GM23338 (cell line): ENCODE data around the gene ATP23.

Source experiments
- CTCF ChIP-seq, 2 experiments: fragments of 200-600 bp in 1 of 2; sonication (generic) in 1 of 2; conservative IDR thresholded peaks; 2 replicates each; pipeline versions ENCODE4 v1.5.1 to v1.6.1; 2016 to 2017; ENCODE audit warnings: antibody characterized with exemption in 2 of 2, low read depth in 2 of 2, mild to moderate bottlenecking in 2 of 2, moderate library complexity in 1 of 2
- EZH2 ChIP-seq: fragments of 200-600 bp; sonication (generic); IDR thresholded peaks from one replicate; pipeline ENCODE4 v1.8.0; 2017; ENCODE audit warnings: antibody characterized with exemption, mild to moderate bottlenecking, low read depth; ENCODE audit not compliant: unreplicated experiment
- EZH2phosphoT487 ChIP-seq: fragments of 200-600 bp; sonication (generic); IDR thresholded peaks from one replicate; pipeline ENCODE4 v1.8.1; 2018; ENCODE audit warnings: antibody characterized with exemption; ENCODE audit not compliant: unreplicated experiment
- NANOG ChIP-seq: IDR thresholded peaks from 2 replicates; pipeline ENCODE4 v1.6.1; 2016; ENCODE audit warnings: antibody characterized with exemption, borderline replicate concordance
- POLR2AphosphoS5 ChIP-seq: IDR thresholded peaks from 2 replicates; pipeline ENCODE4 v1.6.1; 2016; ENCODE audit warnings: antibody characterized with exemption, low read depth
- REST ChIP-seq: IDR thresholded peaks from one replicate; pipeline ENCODE4 v1.6.1; 2018; ENCODE audit warnings: antibody characterized with exemption; ENCODE audit not compliant: unreplicated experiment
- STAT1 ChIP-seq: IDR thresholded peaks from one replicate; pipeline ENCODE4 v1.6.1; 2016; ENCODE audit warnings: antibody characterized with exemption; ENCODE audit not compliant: unreplicated experiment
- ZNF114 ChIP-seq: fragments of 250-450 bp; sonication (Bioruptor Pico); IDR thresholded peaks from 2 replicates; pipeline ENCODE4 v1.5.0; 2020; ENCODE audit warnings: mild to moderate bottlenecking, moderate library complexity

GRCh38 chr12:57896434-57897201, 44.7 kb upstream of the ATP23 start:
- peak; percentile 60 for TF ChIP-seq POLR2AphosphoS5
- peak; percentile 19 to 64; a peak in 3 of 4 replicates for TF ChIP-seq CTCF (conservative IDR thresholded peaks at IDR 0.05; ENCODE audit: low read depth in 2 of 2)
- TF ChIP-seq STAT1 = no peak
- TF ChIP-seq EZH2 = no peak
- no peak for TF ChIP-seq REST
- TF ChIP-seq NANOG = no peak
- TF ChIP-seq ZNF114 (CRISPR knock-in tag) = no peak
- TF ChIP-seq EZH2phosphoT487 = no peak
